ENCODE measurements around the gene CXCR5. TPM values are rescaled to one million over a fixed set of nuclear protein-coding genes. Genes with fewer than 3 reads are reported as not detected.

The CXCR5 gene
- total and polyA plus RNA-seq, 2 of the 4 experiments (the other 2 are of a cell fraction), result not detected

- BruUV-seq (replicated peaks), result no TSS peak
- H3K14ac ChIP-seq (replicated peaks; ENCODE audit: low read depth, low read length), result no peak overlapping the region
- no peak overlapping the region for H2BK20ac ChIP-seq (ENCODE audit: low read depth, low read length)
- H4K8ac ChIP-seq (ENCODE audit: low read depth in 2 of 2, low read length in 2 of 2), result no peak overlapping the region
- H4K91ac ChIP-seq (ENCODE audit: insufficient read depth, low read depth, low read length), result no peak overlapping the region
- no peaks in the 10 kb centered on the region for H3K9me3 ChIP-seq (ENCODE audit: control insufficient read depth, insufficient read depth, low read length)
- H3K9me1 ChIP-seq (ENCODE audit: insufficient read depth, low read length), result peaks cover 4% of the 10 kb centered on the region; the same call in 1 of the 2 replicates
- in situ Hi-C loops (cut with MboI; ENCODE audit: low sequenced_read_pairs) (no loop called here), dilution Hi-C loops (cut with HindIII; ENCODE audit: low sequenced_read_pairs, unreplicated experiment) (no loop called here), intact Hi-C loops (cut with micrococcal nuclease) (no loop called here)
- no peaks in the 10 kb centered on the region for H3K36me3 ChIP-seq (ENCODE audit: control insufficient read depth, insufficient read depth, low read length)
- H3K18ac ChIP-seq (ENCODE audit: low read depth, low read length), result no peak overlapping the region
- CTCF ChIA-PET, result no interaction called here
- H3K4ac ChIP-seq (ENCODE audit: low read depth, low read length), result no peak overlapping the region
- H2AK9ac ChIP-seq (replicated peaks; ENCODE audit: low read depth, low read length, poor library complexity), result no peak overlapping the region
- no peak overlapping the region for H3K56ac ChIP-seq (ENCODE audit: extremely low read depth, insufficient read depth, low read length)
- 100% methylated on average over 1 of the region's 4 CpGs; no CpG with 5 or more reads in 1 of the 2 experiments for WGBS, 2 experiments (ENCODE audit: extremely low coverage in 2 of 2, insufficient read length in 1 of 2)
- no peaks in the 10 kb centered on the region for H3K79me1 ChIP-seq (ENCODE audit: low read depth in 1 of 2, low read length in 2 of 2)
- TF ChIP-seq RCOR1 (IDR thresholded peaks at IDR 0.05; ENCODE audit: insufficient replicate concordance, low read length) (no peak), CHD1 (IDR thresholded peaks at IDR 0.05; ENCODE audit: low read depth, low read length) (no peak), MAZ (IDR thresholded peaks at IDR 0.05; ENCODE audit: borderline replicate concordance, low read depth, low read length) (no peak)
- no peak overlapping the region for H3K4me3 ChIP-seq (ENCODE audit: insufficient read depth, low read depth, low read length)
- no peak overlapping the region for H2BK15ac ChIP-seq (ENCODE audit: low read depth, low read length)
- H3K4me2 ChIP-seq (ENCODE audit: low read depth, low read length), result no peak overlapping the region
- peaks cover 5% of the 10 kb centered on the region for H3K4me1 ChIP-seq (ENCODE audit: control insufficient read depth, insufficient read depth, low read length)
- H4K5ac ChIP-seq (ENCODE audit: low read depth, low read length), result no peak overlapping the region
- H2AK5ac ChIP-seq (ENCODE audit: low read depth, low read length), result no peak overlapping the region
- DNase-seq, result no peak
- ATAC-seq (ENCODE audit: low read depth), result no peak
- no peak overlapping the region for H2BK5ac ChIP-seq (ENCODE audit: low read depth, low read length, poor library complexity, severe bottlenecking)
- no peaks in the 10 kb centered on the region for H3K27me3 ChIP-seq (ENCODE audit: control insufficient read depth, insufficient read depth, low read length)
- no peak overlapping the region for H3K27ac ChIP-seq (ENCODE audit: insufficient read depth, low read length)
- no peak overlapping the region for H2BK120ac ChIP-seq (ENCODE audit: low read depth, low read length)
- H4K20me1 ChIP-seq (ENCODE audit: insufficient read depth, low read length), result no peaks in the 10 kb centered on the region
- no peak overlapping the region for H3K23ac ChIP-seq (ENCODE audit: low read depth, low read length)
- no peak overlapping the region for H3K9ac ChIP-seq (ENCODE audit: low read depth, low read length)
- POLR2A ChIA-PET (ENCODE audit: unreplicated experiment), result no interaction called here
- H2AFZ ChIP-seq (replicated peaks; ENCODE audit: low read length, poor library complexity), result no peak overlapping the region
Measured at GRCh38 chr11:118849825-118850224, 33.9 kb upstream of the CXCR5 start.
